SH-SY5Y (cell line): ENCODE results near the gene WNK2.

Experiments used
- GATA2 ChIP-seq: IDR thresholded peaks from 2 replicates; pipeline ENCODE4 v1.6.1; 2011; ENCODE audit warnings: mild to moderate bottlenecking, low read depth, low read length
- GATA3 ChIP-seq: IDR thresholded peaks from 2 replicates; pipeline ENCODE4 v1.6.1; 2011; ENCODE audit warnings: low read depth, mild to moderate bottlenecking, low read length, moderate library complexity

The WNK2 gene

GRCh38 chr9:93267091-93267541 is 83.2 kb downstream of the WNK2 start:
- TF ChIP-seq GATA3, result no peak
- TF ChIP-seq GATA2, result no peak

DNA sequence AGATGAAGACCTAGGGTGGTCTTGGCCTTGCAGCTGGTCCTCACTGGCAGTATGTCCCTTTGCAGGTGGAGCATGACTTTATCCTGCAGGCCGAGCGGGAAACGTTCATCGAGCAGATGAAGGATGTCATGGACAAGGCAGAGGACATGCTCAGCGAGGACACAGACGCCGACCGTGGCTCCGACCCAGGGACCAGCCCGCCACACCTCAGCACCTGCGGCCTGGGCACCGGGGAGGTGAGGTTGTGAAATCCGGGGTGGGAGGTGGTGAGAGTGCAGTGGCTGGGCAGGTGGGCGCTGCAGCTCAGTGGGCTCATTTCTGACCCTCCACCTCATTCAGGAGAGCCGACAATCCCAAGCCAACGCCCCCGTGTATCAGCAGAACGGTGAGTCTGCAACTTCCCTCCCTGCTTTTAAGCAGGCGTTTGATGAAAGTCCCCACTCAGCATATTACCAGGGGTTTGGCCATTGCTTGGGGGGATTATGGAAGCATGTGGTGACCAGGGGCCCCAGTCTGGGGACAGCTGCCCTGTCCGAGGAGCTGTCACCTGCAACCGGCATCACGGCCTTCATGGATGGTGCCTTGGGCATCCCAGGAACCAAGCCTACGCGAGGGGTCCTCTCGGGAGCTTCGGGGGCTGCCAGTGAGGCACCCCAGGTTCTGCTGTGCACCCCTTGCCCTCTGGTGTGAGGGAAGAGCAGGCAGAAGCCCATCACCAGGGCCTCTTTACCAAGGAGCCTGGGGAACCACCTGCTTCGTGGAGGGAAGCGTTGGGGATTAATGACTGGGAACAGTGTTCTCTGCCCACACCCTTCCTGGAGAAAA is 84.0 kb downstream of the WNK2 start:
- no peak for TF ChIP-seq GATA2
- TF ChIP-seq GATA3, result no peak

GRCh38 chr9:93268551-93269314 is 84.8 kb downstream of the WNK2 start:
- TF ChIP-seq GATA3, result no peak
- TF ChIP-seq GATA2, result no peak

GRCh38 chr9:93270976-93271375 is 87.0 kb downstream of the WNK2 start:
- no peak for TF ChIP-seq GATA2
- no peak for TF ChIP-seq GATA3

GRCh38 chr9:93276973-93277372 is 93.0 kb downstream of the WNK2 start:
- no peak for TF ChIP-seq GATA2
- TF ChIP-seq GATA3, result no peak

DNA sequence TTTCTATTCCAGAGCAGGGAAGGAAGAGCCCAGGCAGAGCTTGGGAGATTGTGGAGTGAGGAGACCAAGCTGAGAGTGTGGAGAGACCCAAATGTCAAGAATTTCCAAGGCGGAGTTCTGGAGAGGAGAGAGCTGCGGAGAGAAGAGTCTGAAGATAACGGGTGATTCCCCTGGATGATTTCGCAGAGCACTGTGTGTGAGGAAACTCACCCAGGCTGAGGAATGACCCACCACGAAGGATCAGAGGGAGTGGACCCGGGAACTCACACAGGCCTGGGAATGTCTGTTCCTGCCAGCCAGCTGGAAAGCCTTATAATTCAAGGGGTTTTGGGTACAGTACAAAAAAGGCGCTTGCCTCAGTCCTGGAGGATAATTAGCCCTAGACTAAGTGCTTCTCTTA is 94.2 kb downstream of the WNK2 start:
- TF ChIP-seq GATA2 (no peak), GATA3 (no peak)

- no peak for TF ChIP-seq GATA2
Observed at GRCh38 chr9:93280661-93281259, 96.8 kb downstream of the WNK2 start.

GRCh38 chr9:93286252-93287188 is 102.6 kb downstream of the WNK2 start:
- no peak for TF ChIP-seq GATA3
- no peak for TF ChIP-seq GATA2

- TF ChIP-seq GATA3, result no peak
- no peak for TF ChIP-seq GATA2
Observed at GRCh38 chr9:93287189-93287552, 103.2 kb downstream of the WNK2 start.

- TF ChIP-seq GATA3, result no peak
- TF ChIP-seq GATA2, result no peak
Observed at GRCh38 chr9:93287593-93287992, 103.7 kb downstream of the WNK2 start.

DNA sequence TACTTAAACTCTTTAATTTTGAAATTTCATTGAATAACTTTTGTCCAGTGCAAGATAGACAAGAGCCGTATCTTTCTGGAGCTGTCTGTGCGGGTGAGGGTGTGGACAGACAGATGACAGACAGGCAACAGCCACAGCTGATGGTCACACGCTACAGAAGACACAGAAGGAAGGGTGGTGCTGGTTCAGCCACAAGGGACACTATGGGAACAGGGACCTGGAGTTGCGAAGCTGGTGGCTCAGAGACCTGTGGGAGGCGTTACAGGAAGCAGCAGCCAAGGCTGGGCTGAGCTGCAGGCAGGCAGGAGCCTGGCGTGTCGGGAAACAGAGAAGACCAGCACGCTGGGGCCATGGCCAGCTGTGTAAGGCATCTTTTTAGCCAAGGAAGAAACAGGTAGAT is 104.4 kb downstream of the WNK2 start:
- TF ChIP-seq GATA3 (no peak), GATA2 (no peak)

DNA sequence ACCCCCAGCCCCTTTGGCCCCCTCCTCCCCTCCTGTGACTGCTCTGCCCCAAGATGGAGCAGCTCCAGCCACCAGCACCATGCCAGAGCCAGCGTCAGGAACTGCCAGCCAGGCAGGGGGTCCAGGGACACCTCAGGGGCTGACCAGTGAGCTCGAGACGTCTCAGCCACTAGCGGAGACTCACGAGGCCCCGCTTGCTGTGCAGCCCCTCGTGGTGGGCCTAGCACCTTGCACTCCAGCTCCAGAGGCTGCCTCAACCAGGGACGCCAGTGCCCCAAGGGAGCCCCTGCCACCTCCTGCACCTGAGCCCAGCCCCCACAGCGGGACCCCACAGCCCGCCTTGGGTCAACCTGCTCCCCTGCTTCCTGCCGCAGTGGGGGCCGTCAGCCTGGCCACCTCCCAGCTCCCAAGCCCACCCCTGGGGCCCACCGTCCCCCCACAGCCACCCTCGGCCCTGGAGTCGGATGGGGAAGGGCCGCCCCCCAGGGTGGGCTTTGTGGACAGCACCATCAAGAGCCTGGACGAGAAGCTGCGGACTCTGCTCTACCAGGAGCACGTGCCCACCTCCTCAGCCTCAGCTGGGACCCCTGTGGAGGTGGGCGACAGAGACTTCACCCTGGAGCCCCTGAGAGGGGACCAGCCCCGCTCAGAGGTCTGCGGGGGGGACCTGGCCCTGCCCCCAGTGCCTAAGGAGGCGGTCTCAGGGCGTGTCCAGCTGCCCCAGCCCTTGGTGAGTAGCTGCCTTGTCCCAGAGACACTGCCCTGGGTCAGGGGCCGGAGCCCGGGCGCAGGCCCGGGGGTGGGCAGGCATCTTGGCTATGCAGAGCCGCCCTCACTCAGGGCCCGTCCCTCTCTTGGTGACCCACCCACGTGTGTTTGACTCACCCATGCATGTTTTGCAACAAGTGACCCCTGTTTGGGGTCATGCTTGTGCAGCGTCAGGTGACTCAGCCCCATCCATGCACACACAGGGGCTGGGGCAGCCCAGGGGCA is 105.2 kb downstream of the WNK2 start:
- TF ChIP-seq GATA2, result no peak
- no peak for TF ChIP-seq GATA3
